Trophoblast cell (in vitro differentiated cells and primary cell): ENCODE data around the gene CHST11.

Experiments
- DNase-seq, 2 donors: peaks; one replicate each; pipeline ENCODE4 v3.0.0-alpha.2; 2016
- H2AFZ ChIP-seq: 2 replicates; pipeline ENCODE4 v1.6.1; 2013; ENCODE audit warnings: low read length, moderate library complexity, mild to moderate bottlenecking; ENCODE audit not compliant: insufficient read depth, poor library complexity
- H2AK5ac ChIP-seq: 2 replicates; pipeline ENCODE4 v1.6.1; 2013; ENCODE audit warnings: mild to moderate bottlenecking, low read length
- H2BK120ac ChIP-seq: 2 replicates; pipeline ENCODE4 v1.6.1; 2013; ENCODE audit warnings: low read length, mild to moderate bottlenecking, moderate library complexity; ENCODE audit not compliant: insufficient read depth, poor library complexity
- H2BK12ac ChIP-seq: 2 replicates; pipeline ENCODE4 v1.6.1; 2013; ENCODE audit warnings: mild to moderate bottlenecking, low read length, moderate library complexity
- H2BK5ac ChIP-seq: 2 replicates; pipeline ENCODE4 v1.6.1; 2013; ENCODE audit warnings: low read length, low read depth, moderate library complexity, mild to moderate bottlenecking; ENCODE audit not compliant: poor library complexity
- H3K14ac ChIP-seq: 2 replicates; pipeline ENCODE4 v1.6.1; 2013; ENCODE audit warnings: mild to moderate bottlenecking, low read length
- H3K18ac ChIP-seq: 2 replicates; pipeline ENCODE4 v1.6.1; 2013; ENCODE audit warnings: mild to moderate bottlenecking, low read length
- H3K23ac ChIP-seq: 2 replicates; pipeline ENCODE4 v1.6.1; 2013; ENCODE audit warnings: low read length
- H3K27ac ChIP-seq: 2 replicates; pipeline ENCODE4 v1.5.1; 2013; ENCODE audit warnings: low read depth, mild to moderate bottlenecking, inconsistent platforms, low read length, moderate library complexity
- H3K27me3 ChIP-seq: 2 replicates; pipeline ENCODE4 v1.6.1; 2013; ENCODE audit warnings: inconsistent platforms, mild to moderate bottlenecking, low read length, moderate library complexity; ENCODE audit not compliant: insufficient read depth
- H3K36me3 ChIP-seq, 2 experiments: 1 replicate in 1 of 2; 2 replicates in 1 of 2; pipeline ENCODE4 v1.6.1; 2013; ENCODE audit warnings: low read length in 2 of 2, mild to moderate bottlenecking in 2 of 2, moderate library complexity in 1 of 2; ENCODE audit not compliant: insufficient read depth in 2 of 2, control insufficient read depth in 1 of 2
- H3K4ac ChIP-seq: 2 replicates; pipeline ENCODE4 v1.6.1; 2013; ENCODE audit warnings: low read depth, mild to moderate bottlenecking, low read length, moderate library complexity
- H3K4me1 ChIP-seq, 2 experiments: 1 replicate in 1 of 2; 2 replicates in 1 of 2; pipeline ENCODE4 v1.6.1; 2013; ENCODE audit warnings: low read length in 2 of 2, mild to moderate bottlenecking in 2 of 2, moderate library complexity in 1 of 2; ENCODE audit not compliant: insufficient read depth in 2 of 2, control insufficient read depth in 1 of 2
- H3K4me2 ChIP-seq: 2 replicates; pipeline ENCODE4 v1.6.1; 2013; ENCODE audit warnings: inconsistent platforms, mild to moderate bottlenecking, low read length, moderate library complexity
- H3K4me3 ChIP-seq: 2 replicates; pipeline ENCODE4 v1.5.1; 2013; ENCODE audit warnings: mild to moderate bottlenecking, low read depth, low read length, inconsistent platforms
- H3K79me1 ChIP-seq: one replicate; pipeline ENCODE4 v1.6.1; 2013; ENCODE audit warnings: low read length
- H3K79me2 ChIP-seq: 2 replicates; pipeline ENCODE4 v1.6.1; 2013; ENCODE audit warnings: low read length, mild to moderate bottlenecking; ENCODE audit not compliant: control insufficient read depth, insufficient read depth, poor library complexity
- H3K9ac ChIP-seq: 2 replicates; pipeline ENCODE4 v1.6.1; 2013; ENCODE audit warnings: mild to moderate bottlenecking, low read length
- H3K9me3 ChIP-seq: 2 replicates; pipeline ENCODE4 v1.6.1; 2013; ENCODE audit warnings: low read depth, mild to moderate bottlenecking, control low read depth, inconsistent platforms, low read length; ENCODE audit not compliant: insufficient read depth
- H4K12ac ChIP-seq: 2 replicates; pipeline ENCODE4 v1.6.1; 2013; ENCODE audit warnings: low read depth, mild to moderate bottlenecking, low read length, moderate library complexity
- H4K8ac ChIP-seq: 2 replicates; pipeline ENCODE4 v1.6.1; 2013; ENCODE audit warnings: low read depth, mild to moderate bottlenecking, low read length, moderate library complexity
- H4K91ac ChIP-seq: one replicate; pipeline ENCODE4 v1.6.1; 2013; ENCODE audit warnings: low read depth, mild to moderate bottlenecking, low read length, moderate library complexity
- WGBS: extraction: QIAGEN DNeasy Blood & Tissue Kit; methylation state at CpG from one replicate; pipeline ENCODE4 v1.1.7; 2013; ENCODE audit warnings: missing lambda C conversion rate; ENCODE audit not compliant: insufficient read length, insufficient coverage; ENCODE audit errors: extremely low coverage; 5-methylcytosine and 5-hydroxymethylcytosine counted together

The CHST11 gene

GRCh38 chr12:104439137-104439536 is 17.6 kb upstream of the CHST11 start:
- no CpG with 5 or more reads among the region's 12 CpGs for WGBS
- no peaks in the 10 kb centered on the region for H3K36me3 ChIP-seq
- no peak for DNase-seq

GRCh38 chr12:104443008-104443407 is 13.7 kb upstream of the CHST11 start:
- Histone ChIP-seq H4K8ac (no peak overlapping the region), H2AK5ac (no peak overlapping the region), H3K9me3 (no peaks in the 10 kb centered on the region), H3K14ac (no peak overlapping the region), H3K27me3 (no peaks in the 10 kb centered on the region), H3K4me3 (no peak overlapping the region), H4K12ac (no peak overlapping the region), H3K79me1 (no peaks in the 10 kb centered on the region), H2BK120ac (no peak overlapping the region), H3K36me3 (no peaks in the 10 kb centered on the region), H4K91ac (no peak overlapping the region), H3K23ac (no peak overlapping the region), H3K4ac (no peak overlapping the region), H3K4me2 (no peak overlapping the region), H2AFZ (no peak overlapping the region), H3K9ac (no peak overlapping the region), H2BK5ac (no peak overlapping the region), H3K79me2 (no peaks in the 10 kb centered on the region), H2BK12ac (no peak overlapping the region), H3K18ac (no peak overlapping the region), H3K4me1 (no peaks in the 10 kb centered on the region), H3K27ac (no peak overlapping the region)
- DNase-seq = no peak
- no CpG with 5 or more reads among the region's 1 CpG for WGBS

More at GRCh38 chr12:104439137-104439536, 17.6 kb upstream of the CHST11 start:
- Histone ChIP-seq H3K4me1 (no peaks in the 10 kb centered on the region), H2BK5ac (no peak overlapping the region), H4K91ac (no peak overlapping the region), H3K27me3 (no peaks in the 10 kb centered on the region), H3K27ac (no peak overlapping the region), H4K12ac (no peak overlapping the region), H4K8ac (no peak overlapping the region), H2BK12ac (no peak overlapping the region), H3K79me1 (no peaks in the 10 kb centered on the region), H3K79me2 (no peaks in the 10 kb centered on the region), H3K18ac (no peak overlapping the region), H3K4ac (no peak overlapping the region), H2BK120ac (no peak overlapping the region), H3K14ac (no peak overlapping the region), H3K9me3 (no peaks in the 10 kb centered on the region), H3K9ac (no peak overlapping the region), H3K4me2 (no peak overlapping the region), H3K4me3 (no peak overlapping the region), H2AFZ (no peak overlapping the region), H2AK5ac (no peak overlapping the region), H3K23ac (no peak overlapping the region)

- Histone ChIP-seq H3K27me3 (no peaks in the 10 kb centered on the region), H2BK120ac (no peak overlapping the region), H3K4me3 (no peak overlapping the region), H3K4ac (no peak overlapping the region), H2BK5ac (no peak overlapping the region), H3K9me3 (no peaks in the 10 kb centered on the region), H4K12ac (no peak overlapping the region), H2BK12ac (no peak overlapping the region), H3K36me3 (no peaks in the 10 kb centered on the region), H3K14ac (no peak overlapping the region), H3K27ac (no peak overlapping the region), H3K9ac (no peak overlapping the region), H4K8ac (no peak overlapping the region), H3K79me1 (no peaks in the 10 kb centered on the region), H3K18ac (no peak overlapping the region), H2AK5ac (no peak overlapping the region), H2AFZ (no peak overlapping the region), H3K23ac (no peak overlapping the region), H3K79me2 (no peaks in the 10 kb centered on the region), H3K4me2 (no peak overlapping the region), H3K4me1 (no peaks in the 10 kb centered on the region), H4K91ac (no peak overlapping the region)
- WGBS = no CpG with 5 or more reads among the region's 5 CpGs
- peak; percentile 69 to 82 for DNase-seq
Measured at GRCh38 chr12:104446646-104447421, 9.9 kb upstream of the CHST11 start.

DNA sequence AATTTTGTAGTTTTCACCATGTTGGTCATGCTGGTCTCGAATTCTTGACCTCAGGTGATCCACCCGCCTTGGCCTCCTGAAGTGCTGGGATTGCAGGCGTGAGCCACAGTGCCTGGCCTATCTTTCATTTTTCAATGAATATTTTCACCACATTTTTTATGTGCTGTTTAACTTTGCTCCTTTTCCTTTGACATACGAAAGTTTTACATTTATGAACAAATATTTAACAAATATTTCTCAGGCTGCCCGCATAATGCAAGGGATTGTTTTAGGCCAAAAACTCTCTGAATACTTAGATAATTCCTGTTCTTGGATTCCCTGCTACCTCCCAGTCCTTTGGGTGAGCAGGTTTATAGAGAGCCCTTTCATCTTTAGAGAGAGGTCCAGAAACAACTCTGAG is 8.7 kb upstream of the CHST11 start:
- no peak overlapping the region for H4K8ac ChIP-seq
- H3K9ac ChIP-seq = no peak overlapping the region
- no peak overlapping the region for H3K4me2 ChIP-seq
- H3K4me3 ChIP-seq = no peak overlapping the region
- H3K79me1 ChIP-seq = no peaks in the 10 kb centered on the region
- no peaks in the 10 kb centered on the region for H3K9me3 ChIP-seq
- no peak overlapping the region for H2BK120ac ChIP-seq
- H2BK5ac ChIP-seq = no peak overlapping the region
- no peak overlapping the region for H3K18ac ChIP-seq
- no peak overlapping the region for H2BK12ac ChIP-seq
- DNase-seq = peak; percentile 75 to 95
- no peak overlapping the region for H3K14ac ChIP-seq
- no peak overlapping the region for H3K4ac ChIP-seq
- H4K12ac ChIP-seq = no peak overlapping the region
- H3K27ac ChIP-seq = no peak overlapping the region
- H2AK5ac ChIP-seq = no peak overlapping the region
- no peaks in the 10 kb centered on the region for H3K4me1 ChIP-seq
- no peaks in the 10 kb centered on the region for H3K79me2 ChIP-seq
- H4K91ac ChIP-seq = no peak overlapping the region
- WGBS = no CpG with 5 or more reads among the region's 5 CpGs
- no peaks in the 10 kb centered on the region for H3K36me3 ChIP-seq
- H3K27me3 ChIP-seq = no peaks in the 10 kb centered on the region
- H2AFZ ChIP-seq = no peak overlapping the region
- no peak overlapping the region for H3K23ac ChIP-seq
